Limb (tissue), 2 donors: ENCODE measurements around the gene KMT2C.
"Not testable (repeated sequence)": the region's sequence is repeated elsewhere in the genome, so short reads cannot be mapped to it uniquely, and the experiment has no call there.

ENCODE experiments used
- DNase-seq, 2 donors: peaks; one replicate each; pipeline ENCODE4 v3.0.0-alpha.2; 2016; ENCODE audit errors: extremely low spot score in 2 of 2

The KMT2C gene

GRCh38 chr7:152435384-152436110 is at the start of gene KMT2C:
Gene KMT2C, minus strand, starts transcription at chr7:152436003. Its CDS starts 217 bp downstream, at chr7:152435786.
- peak in 1 of 2 donors; percentile 82 for DNase-seq

DNA sequence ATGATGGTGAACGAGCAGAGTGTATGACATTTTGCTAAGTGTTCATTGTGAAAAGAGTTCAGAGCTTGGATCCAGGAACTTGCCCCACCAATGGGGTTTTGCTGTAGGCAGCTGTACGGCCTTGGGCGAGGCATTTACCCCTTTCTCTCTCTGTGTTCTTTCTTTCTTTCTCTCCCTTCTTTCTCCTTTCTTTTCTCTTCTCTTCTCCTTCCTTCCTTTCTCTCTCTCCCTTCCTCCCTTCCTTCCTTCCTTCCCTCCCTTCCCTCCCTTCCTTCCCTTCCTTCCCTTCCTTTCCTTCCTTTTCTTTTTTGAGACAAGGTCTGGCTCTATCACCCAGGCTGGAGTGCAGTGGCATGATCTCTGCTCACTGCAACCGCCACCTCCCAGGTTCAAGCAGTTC is 45.3 kb upstream of the KMT2C start:
- no peak for DNase-seq

DNA sequence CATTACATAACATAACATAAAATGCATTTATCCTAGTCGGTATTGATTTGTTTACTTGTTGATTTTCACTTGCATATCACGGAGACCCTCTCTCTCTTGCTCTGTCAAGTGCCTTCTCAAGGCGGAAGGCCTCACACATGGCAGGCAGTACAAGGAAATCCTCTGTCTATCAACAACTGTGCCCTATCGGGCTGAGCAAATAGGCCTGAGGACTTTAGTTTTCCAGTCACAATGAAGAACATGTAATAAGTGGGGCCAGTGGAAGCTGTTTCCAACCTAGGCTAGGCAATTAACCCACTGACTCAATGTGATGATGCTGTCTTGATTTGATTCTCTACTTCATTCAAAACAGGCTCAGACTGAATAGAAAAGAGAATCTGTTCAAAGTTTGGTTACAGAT is 44.9 kb upstream of the KMT2C start:
- no peak for DNase-seq

DNA sequence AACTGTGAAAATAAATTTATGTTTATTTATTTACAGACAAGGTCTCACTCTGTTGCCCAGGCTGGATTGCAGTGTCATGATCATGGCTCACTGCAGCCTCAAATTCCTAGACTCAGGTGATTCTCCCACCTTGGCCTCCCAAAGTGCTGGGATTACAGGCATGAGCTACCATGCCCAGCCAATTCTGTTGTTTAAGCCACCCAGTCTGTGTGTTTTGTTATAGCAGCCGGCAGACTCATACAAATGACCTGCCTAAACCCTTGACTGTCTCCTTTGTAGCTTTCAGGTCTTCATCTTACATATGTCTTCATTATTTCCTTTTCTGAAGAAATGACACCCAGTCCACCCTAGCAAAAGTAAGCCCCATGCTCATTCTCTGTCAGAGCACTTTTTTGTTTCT is 43.8 kb upstream of the KMT2C start:
- no peak for DNase-seq

DNA sequence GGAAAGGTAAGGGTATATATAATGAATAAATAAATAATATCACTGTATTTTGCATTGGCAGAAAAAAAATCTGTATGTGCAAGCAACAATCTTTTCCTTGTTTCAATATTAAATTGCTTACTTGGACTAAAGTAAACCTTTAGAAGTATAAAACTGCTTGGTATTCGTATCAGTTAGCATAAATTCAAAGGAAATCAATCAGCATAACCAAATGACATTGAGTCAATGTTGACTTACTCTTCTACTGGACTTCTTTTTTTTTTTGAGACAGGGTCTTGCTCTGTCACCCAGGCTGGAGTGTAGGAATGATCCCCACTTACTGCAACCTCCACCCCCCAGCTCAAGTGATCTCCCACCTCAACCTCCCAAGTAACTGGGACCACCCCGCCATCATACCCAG is 42.3 kb upstream of the KMT2C start:
- DNase-seq, result no peak

GRCh38 chr7:152477079-152477478 is 41.3 kb upstream of the KMT2C start:
- DNase-seq, result no peak

GRCh38 chr7:152476551-152476950 is 40.7 kb upstream of the KMT2C start:
- DNase-seq, result peak in 1 of 2 donors; percentile 21

DNA sequence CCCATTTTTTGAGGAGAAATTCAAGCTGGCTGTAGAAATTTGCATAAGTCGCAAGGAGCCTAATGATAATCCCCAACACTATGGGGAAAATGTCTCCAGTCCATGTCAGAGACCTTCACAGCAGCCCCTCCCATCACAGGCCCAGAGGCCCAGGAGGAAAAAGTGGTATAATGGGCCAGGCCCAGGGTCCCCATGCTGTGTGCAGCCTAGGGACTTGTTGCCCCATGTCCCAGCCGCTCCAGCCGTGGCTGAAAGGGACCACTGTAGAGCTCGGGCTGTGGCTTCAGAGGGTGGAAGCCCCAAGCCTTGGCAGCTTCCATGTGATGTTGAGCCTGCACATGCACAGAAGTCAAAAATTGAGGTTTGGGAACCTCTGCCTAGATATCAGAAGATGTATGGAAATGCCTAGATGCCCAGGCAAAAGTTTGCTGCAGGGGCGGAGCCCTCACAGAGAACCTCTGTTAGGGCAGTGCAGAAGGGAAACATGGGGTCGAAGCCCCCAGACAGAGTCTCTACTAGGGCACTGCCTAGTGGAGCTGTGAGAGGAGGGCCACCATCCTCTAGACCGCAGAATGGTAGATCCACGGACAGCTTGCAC is 35.3 kb upstream of the KMT2C start:
- DNase-seq, result not testable (repeated sequence)

- not testable (repeated sequence) for DNase-seq
Observed at GRCh38 chr7:152470251-152471022, 34.6 kb upstream of the KMT2C start.

DNA sequence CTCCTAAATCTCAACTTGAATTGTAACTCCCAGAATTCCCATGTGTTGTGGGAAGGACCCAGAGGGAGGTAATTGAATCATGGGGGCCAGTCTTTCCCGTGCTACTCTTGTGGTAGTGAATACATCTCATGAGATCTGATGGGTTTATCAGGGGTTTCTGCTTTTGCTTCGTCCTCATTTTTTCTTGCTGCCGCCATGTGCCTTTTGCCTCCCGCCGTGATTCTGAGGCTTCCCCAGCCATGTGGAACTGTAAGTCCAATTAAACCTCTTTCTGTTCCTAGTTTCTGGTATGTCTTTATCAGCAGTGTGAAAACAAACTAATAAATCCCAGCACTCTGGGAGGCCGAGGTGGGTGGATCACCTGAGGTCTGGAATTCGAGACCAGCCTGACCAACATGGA is 33.8 kb upstream of the KMT2C start:
- DNase-seq, result not testable (repeated sequence)

GRCh38 chr7:152467225-152467624 is 31.4 kb upstream of the KMT2C start:
- no peak for DNase-seq

DNA sequence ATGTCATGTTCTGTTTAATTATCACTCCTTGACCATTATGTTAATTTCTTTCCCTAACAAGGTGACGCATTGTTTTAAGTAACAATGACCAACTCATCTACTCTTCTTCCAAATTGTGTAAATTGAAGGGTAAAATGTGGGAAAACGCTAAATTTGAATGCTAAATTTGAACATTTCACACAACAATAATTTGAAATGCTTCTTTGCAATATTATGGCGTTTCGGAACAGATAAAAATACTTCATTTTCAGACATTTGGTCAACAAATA is 29.2 kb upstream of the KMT2C start:
- DNase-seq, result no peak

GRCh38 chr7:152464312-152465118 is 28.7 kb upstream of the KMT2C start:
- DNase-seq, result peak; percentile 60 to 92

DNA sequence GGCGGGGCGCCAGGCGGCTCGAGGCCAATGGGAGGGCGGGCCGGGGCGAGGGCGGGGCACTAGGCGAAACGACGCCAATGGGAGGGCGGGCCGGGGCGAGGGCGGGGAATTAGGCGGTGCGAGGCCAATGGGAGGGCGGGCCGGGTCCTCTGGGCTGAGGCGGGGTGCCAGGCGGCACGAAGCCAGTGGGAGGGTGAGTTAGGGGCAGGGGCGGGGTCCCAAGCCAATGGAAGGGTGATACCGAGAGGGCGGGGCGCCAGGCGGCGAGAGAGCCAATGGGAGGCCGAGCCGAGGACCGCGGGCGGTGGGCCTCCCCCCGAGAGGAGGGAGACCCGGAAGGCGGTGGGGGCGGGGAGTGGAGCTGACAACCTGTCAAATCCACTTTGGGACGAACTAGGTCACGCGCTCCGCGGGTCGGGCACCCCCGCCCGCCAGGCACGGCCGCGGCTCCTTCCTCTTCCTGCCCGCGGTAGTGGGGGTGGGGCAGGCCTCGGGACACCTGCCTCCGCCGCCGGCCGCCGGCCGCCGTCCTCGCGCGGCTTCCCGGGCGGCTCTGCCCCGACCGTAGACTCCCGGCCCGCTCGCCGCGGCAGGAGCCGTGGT is 28.0 kb upstream of the KMT2C start:
- peak; percentile 100 for DNase-seq

DNA sequence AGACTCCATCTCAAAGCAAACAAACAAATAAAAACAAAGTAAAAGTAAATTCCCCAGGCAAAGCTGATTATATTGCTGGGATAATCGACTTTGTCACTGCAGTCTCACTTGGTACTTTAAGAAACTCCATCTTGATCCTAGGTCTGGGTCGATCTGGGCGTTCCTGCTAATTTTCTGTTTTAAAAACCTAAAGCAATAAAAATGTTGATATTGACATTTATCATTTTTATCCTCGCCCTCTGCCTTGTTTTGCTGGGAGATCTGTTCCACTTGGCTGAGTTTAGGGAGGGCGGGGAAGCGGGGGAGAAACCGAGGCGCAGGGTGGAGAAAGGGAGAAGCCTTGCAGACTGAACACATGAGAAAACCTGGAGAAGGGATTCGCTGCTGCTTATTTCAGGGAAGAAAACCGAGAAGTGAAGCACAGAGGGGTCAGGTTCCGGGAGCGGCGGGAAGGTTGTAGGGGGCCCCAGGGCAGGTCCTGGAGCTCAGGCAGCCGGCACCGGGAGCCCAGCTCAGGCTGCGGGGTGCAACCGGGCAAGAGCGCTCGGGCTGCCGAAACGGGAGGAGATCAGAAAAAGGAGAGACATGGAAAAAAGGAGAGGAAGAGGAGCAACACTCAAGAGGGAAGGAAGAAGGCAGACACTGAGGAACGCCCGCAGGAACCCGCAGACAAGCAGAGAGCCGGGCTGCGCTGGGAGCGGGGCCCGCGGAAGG is 27.3 kb upstream of the KMT2C start:
- peak in 1 of 2 donors; percentile 67 for DNase-seq

GRCh38 chr7:152459724-152460251 is 24.0 kb upstream of the KMT2C start:
- peak in 1 of 2 donors; percentile 43 for DNase-seq

DNA sequence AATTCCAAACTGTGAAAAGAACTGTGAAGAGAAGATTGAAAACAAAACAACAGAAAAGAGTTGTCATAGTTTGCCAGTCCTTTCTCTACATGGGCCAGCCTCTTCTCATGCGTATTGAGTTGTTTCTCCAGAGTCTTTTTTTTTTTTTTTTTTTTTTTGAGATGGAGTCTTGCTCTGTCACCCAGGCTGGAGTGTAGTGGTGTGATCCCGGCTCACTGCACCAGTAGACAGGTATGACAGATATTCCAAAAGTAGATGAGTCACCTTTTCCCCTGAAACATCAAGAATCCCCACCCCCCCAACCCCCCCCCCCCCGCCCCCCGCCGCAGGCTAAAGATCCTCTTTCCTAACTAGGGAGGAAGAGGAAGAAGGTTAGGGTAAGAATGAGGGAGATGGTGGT is 15.6 kb upstream of the KMT2C start:
- no peak for DNase-seq

- not testable (repeated sequence) for DNase-seq
Observed at GRCh38 chr7:152445386-152446008, 9.7 kb upstream of the KMT2C start.

DNA sequence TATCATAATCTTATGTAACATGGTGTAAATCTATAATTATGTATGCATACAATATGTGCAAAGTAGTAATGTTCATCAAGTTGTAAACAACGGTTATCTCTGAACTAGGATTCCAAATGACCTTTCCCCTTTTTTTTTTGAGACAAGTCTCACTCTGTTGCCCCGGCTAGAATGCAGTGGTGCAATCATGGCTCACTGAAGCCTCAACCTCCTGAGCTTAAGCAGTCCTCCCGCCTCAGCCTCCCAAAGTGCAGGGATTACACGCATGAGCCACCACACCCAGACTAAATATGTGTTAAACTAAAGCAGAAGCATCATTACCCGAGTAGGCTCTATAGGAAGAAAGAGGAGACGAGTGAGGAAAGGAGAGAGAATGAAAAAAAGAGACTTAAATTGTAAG is 7.8 kb upstream of the KMT2C start:
- DNase-seq, result no peak

DNA sequence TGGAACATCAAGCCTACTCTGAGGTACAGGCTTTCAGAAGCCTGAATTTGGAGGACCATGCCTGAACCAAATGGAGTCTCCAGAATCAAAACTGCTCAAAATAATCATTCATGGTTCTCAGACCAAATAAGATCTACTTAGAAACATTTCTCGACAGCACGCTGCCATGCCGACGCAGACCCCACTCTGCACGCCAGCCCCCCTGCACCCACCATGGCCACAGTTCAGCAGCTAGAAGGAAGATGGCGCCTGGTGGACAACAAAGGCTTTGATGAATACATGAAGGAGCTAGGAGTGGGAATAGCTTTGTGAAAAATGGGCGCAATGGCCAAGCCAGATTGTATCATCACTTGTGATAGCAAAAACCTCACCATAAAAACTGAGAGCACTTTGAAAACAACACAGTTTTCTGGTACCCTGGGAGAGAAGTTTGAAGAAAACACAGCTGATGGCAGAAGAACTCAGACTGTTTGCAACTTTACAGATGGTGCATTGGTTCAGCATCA is 6.6 kb upstream of the KMT2C start:
- DNase-seq, result no peak
